NK-92 treated with Interleukin-12 subunit alpha and Interleukin-12 subunit beta, amount 100 ng/mL, for 24 hours (cell line): Measurements from ENCODE around the gene AP1S3.
"Not testable (repeated sequence)": the region's sequence is repeated elsewhere in the genome, so short reads cannot be mapped to it uniquely, and the experiment has no call there.

Experiments
- DNase-seq: peaks from one replicate; lab custom pipeline; 2025; lab: John Stamatoyannopoulos, UW

AP1S3 gene

GRCh38 chr2:223800908-223801307 lies 36.5 kb downstream of the AP1S3 start:
- DNase-seq, result no peak

GRCh38 chr2:223797811-223798721 lies 39.3 kb downstream of the AP1S3 start:
- no peak for DNase-seq

- DNase-seq, result no peak
Measured at GRCh38 chr2:223797037-223797436, 40.3 kb downstream of the AP1S3 start.

GRCh38 chr2:223789423-223789822 lies 48.0 kb downstream of the AP1S3 start:
- DNase-seq, result no peak

DNA sequence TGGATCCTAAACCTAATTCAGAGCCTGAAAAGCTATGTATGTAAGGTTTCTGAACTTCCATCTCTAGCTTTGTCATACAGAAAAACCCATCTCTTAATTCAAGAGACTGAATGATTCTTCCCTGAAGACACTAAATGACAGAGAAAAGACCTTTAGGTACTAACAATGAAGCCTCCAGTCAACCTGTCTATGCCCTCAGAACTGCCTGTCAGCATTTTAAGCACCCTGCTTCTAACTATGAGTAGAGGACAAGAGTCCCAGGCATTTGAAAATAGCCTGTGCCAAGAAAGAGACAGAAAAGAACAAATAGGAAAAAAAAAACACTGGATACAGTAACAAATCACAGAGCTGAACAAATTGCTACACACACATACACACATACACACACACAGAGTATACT lies 48.6 kb downstream of the AP1S3 start:
- no peak for DNase-seq

DNA sequence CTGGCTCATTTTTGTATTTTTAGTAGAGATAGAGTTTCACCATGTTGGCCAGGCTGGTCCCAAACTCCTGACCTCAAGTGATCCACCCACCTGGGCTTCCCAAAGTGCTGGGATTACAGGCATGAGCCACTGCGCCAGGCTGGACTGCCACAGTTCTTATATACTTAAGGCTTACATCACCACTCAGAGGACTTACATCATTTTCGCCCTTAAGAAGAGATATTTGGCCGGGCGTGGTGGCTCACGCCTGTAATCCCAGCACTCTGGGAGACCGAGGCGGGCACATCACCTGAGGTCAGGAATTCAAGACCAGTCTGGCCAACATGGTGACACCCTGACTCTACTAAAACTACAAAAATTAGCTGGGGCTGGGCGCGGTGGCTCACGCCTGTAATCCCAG lies 49.3 kb downstream of the AP1S3 start:
- not testable (repeated sequence) for DNase-seq

DNA sequence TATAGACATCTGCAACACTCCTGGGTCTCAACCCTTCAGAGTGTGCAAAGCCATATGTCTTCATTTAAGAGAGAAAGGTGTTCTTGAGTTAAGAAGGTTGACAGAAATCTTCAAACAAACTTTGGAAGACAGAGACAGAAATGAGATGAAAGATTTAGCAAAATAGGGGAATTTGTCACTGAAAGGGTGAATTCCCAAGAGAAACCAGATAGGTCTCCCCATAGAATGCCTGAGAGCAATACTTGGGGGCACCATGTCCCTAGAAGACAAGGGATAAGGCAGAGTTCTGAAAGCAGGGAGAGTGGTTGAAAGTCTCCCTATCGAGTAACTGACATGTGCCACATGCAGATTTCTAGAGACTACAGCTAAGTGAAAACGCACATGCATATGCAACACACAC lies 50.0 kb downstream of the AP1S3 start:
- DNase-seq, result no peak

- DNase-seq, result no peak
Measured at GRCh38 chr2:223786943-223787342, 50.4 kb downstream of the AP1S3 start.

GRCh38 chr2:223786236-223786635 lies 51.1 kb downstream of the AP1S3 start:
- DNase-seq, result no peak

DNA sequence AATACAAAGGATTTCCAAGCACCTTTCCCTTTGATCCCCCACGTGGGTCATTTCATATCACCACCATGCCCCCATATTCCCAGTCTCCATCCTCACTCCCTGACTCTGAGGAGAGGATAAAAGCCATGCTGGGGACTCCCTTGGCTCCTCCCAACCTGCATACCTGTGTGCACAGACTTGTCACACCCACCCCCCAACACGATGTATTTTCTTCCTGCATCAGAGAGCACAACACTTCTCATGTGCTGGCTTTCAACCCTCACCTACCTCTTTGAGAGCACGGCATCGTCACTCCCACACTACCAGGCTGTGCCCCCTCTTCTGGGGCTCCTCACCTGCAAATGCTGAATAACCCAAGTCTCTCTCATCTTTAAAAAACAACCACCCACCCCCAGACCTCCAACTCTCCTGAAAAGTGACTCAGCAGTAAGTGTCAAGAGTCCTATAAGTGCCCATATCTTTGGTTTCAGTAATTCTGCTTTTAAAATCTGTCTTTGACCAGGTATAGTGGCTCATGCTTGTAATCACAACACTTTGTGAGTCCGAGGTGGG lies 53.1 kb downstream of the AP1S3 start:
- no peak for DNase-seq

GRCh38 chr2:223782629-223783028 lies 54.8 kb downstream of the AP1S3 start:
- DNase-seq, result no peak

GRCh38 chr2:223781560-223781959 lies 55.8 kb downstream of the AP1S3 start:
- no peak for DNase-seq

DNA sequence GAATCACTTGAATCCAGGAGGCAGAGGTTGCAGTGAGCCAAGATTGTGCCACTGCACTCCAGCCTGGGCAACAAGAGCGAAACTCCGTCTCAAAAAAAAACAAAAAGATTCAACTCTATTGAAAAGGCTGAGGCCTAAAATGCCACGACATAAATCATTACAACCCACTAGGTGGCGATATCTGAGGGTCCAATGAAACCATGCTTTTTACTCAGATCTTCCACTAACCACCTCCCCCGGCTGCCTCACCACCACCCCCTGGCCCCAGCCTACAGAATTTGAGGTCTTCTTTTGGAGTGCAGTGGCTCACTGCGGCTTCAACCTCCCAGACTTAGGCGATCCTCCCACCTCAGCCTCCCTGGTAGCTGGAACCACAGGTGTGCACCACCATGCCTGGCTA lies 57.5 kb downstream of the AP1S3 start:
- DNase-seq, result peak; percentile 26

GRCh38 chr2:223774193-223774592 lies 63.2 kb downstream of the AP1S3 start:
- DNase-seq, result no peak

DNA sequence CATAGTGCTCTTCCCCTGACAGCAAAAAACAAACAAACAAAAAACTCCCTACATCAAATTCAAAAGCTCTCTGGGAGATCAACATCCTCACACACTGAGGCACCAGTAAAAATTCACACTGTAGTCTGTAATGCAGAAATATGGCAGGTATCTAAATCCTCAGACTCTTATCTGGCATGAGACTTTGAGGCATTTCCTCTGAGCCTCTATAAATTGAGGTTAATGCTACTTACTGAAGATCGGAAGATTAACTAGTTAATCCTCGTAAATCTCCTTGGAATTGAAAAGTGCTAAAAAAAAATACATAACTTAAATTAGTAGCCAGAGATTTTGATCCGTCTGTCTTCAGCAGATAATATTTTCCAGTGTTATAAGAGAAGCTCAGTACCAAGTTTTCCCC lies 65.0 kb downstream of the AP1S3 start:
- DNase-seq, result no peak

DNA sequence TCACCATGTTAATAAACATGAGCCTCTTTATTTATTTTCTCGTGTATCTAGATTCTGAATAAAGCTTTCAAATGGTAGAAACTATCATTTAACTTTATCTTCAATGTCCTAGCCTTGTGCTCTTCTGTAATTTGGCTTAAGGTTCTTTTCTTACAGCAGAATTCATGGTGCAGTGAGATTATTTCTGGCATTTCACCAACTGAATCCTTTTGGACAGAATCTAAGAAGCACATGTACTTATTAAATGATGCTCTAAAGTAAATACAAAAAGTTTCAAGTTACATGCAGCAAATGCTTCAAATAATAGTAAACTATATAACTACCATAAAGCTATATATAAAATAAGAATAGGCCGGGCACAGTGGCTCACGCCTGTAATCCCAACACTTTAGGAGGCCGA lies 65.9 kb downstream of the AP1S3 start:
- DNase-seq, result no peak

DNA sequence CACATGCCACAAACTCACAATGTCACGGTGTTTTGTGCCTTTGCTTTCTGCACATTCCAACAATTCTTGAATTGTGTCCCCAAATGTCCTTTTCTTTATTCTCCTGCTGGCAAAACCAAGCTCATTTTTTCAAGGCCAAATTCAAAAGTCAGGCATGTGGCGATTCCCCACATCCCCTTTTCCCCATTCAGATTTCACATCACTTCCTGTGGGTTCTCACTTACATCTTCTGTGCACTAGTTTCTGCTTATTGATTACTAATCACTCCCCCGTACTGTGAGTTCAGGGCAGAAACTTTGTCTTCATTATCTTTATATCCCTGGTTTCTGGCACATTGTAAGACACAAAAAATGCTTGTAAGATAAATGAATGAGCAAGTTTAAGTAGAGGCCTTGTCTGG lies 69.2 kb downstream of the AP1S3 start:
- DNase-seq, result no peak

DNA sequence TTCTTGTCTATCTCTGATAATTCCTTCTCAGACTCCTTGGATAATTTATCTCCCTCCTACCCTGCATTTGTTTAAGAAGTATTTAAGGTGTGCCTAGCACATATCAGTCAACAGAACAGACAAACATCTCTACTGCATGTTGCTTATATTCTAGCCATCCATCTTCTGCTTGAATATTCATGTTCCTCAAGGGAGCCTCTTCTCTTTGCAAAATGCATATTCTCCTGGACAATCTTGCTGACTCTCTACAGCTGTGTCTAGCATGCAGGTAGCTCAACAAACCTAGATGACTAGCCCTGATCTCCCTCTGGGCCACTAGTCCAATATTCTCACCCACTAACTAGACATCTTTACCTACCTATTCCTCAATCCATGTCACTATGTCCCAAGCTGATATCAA lies 70.0 kb downstream of the AP1S3 start:
- no peak for DNase-seq

GRCh38 chr2:223765221-223765785 lies 72.1 kb downstream of the AP1S3 start:
- DNase-seq, result no peak

GRCh38 chr2:223764796-223765195 lies 72.6 kb downstream of the AP1S3 start:
- DNase-seq, result no peak

DNA sequence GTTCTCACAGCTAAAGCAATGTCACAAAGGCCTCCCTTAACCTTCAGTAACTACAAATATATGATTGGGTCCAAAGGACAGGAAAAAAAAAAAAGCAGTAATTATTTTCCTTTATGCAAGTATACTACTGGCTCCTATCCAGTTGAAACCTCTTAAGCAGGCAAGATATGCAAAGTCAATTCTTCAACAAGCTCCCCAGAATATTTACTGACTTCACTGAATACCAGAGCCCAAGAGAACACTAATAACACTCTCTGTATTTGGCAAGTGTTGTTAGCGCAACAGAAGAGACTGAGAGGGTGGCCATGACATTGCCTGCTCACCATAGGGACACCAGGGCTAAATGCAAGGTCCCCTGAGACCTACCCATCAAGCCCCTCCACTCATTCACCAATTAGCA lies 74.5 kb downstream of the AP1S3 start:
- DNase-seq, result no peak

GRCh38 chr2:223761746-223762145 lies 75.6 kb downstream of the AP1S3 start:
- DNase-seq, result peak; percentile 37

DNA sequence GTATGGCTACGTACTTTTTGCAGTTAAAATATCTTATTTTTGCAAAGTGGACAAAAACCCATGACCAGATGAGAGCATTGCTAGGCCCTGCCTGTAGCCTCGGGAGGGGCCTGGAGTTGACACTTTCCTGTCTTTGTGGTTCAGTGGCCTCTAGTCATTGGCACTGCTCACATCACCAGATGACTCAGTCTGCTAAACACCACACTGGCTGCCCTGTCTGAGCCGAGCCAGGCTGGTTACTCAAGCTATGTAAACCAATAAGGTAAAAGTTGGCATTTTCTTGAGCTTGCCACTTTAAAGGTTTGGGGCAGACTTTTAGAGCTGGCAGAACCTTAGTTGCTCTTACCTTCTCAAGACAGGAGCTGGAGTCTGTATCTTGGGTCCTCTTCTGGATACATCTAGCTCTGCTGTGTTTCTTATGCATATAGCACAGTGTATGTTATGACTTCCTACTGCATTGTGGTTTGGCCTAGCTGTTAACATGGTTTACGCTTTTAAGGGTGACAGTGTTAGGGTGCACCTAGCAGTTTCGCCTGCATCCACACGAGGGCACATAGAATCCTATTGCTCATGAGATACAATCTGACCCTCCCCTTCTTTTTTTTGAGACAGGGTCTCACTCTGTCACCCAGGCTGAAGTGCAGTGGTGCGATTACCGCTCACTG lies 76.4 kb downstream of the AP1S3 start:
- DNase-seq, result peak; percentile 81
